ENCODE measurements around the gene DBNL.

GRCh38 chr7:44082541-44083207, 38.2 kb downstream of the DBNL start:
- TF ChIP-seq CTCF (IDR thresholded peaks at IDR 0.05; ENCODE audit: low read depth, low read length, poor library complexity, severe bottlenecking) (no peak), EZH2phosphoT487 (IDR thresholded peaks at IDR 0.05; ENCODE audit: borderline replicate concordance, low read length) (no peak)
